Tibial nerve (tissue), 4 donors: ENCODE results near the gene AMD1. TPM values are rescaled to one million over a fixed set of nuclear protein-coding genes. Genes with fewer than 3 reads are reported as not detected.

Experiments
- DNase-seq, 2 donors: peaks; one replicate each; pipeline ENCODE4 v3.0.0-alpha.2; 2019; ENCODE audit warnings: low spot score in 2 of 2
- H3K27ac ChIP-seq, 4 donors: fragments of 200-600 bp; sonication (generic) in 3 of 4; one replicate each; pipeline ENCODE4 v1.5.1; 2017 to 2019; ENCODE audit warnings: mild to moderate bottlenecking in 1 of 4
- H3K27me3 ChIP-seq, 2 donors: fragments of 200-600 bp; sonication (generic) in 1 of 2; one replicate each; pipeline versions ENCODE4 v1.5.1 to v1.6.0; 2017 to 2019
- H3K36me3 ChIP-seq, 3 donors: fragments of 200-600 bp; sonication (generic); one replicate each; pipeline ENCODE4 v1.5.1; 2018 to 2019
- H3K4me1 ChIP-seq, 4 donors: fragments of 200-600 bp; sonication (generic) in 3 of 4; one replicate each; pipeline ENCODE4 v1.5.1; 2017 to 2019
- H3K4me3 ChIP-seq, 4 donors: fragments of 200-600 bp; sonication (generic) in 3 of 4; one replicate each; pipeline ENCODE4 v1.5.1; 2017 to 2019; ENCODE audit warnings: mild to moderate bottlenecking in 1 of 4, moderate library complexity in 1 of 4
- H3K9me3 ChIP-seq, 4 donors: fragments of 200-600 bp; sonication (generic) in 3 of 4; one replicate each; pipeline ENCODE4 v1.5.1; 2017 to 2019
- CTCF ChIP-seq, 5 experiments: fragments of 200-600 bp in 3 of 5; fragments of 450-650 bp in 2 of 5; sonication (generic) in 3 of 5; IDR thresholded peaks; one replicate each; pipeline ENCODE4 v1.5.1; 2016 to 2019; ENCODE audit warnings: antibody characterized with exemption in 5 of 5, mild to moderate bottlenecking in 3 of 5, moderate library complexity in 2 of 5
- EP300 ChIP-seq, 2 donors: sonication (generic); formaldehyde crosslinking; IDR thresholded peaks; one replicate each; pipeline ENCODE4 v1.6.1; 2017; ENCODE audit warnings: antibody characterized with exemption in 2 of 2, mild to moderate bottlenecking in 1 of 2
- POLR2A ChIP-seq, 2 donors: fragments of 450-650 bp; IDR thresholded peaks; one replicate each; pipeline ENCODE4 v1.6.1; 2017; ENCODE audit warnings: antibody characterized with exemption in 2 of 2, mild to moderate bottlenecking in 2 of 2, moderate library complexity in 2 of 2
- WGBS, 2 donors: methylation state at CpG; one replicate each; pipeline ENCODE4 v1.1.5; 2018; 5-methylcytosine and 5-hydroxymethylcytosine counted together
- small RNA-seq: library from RNA; depleted of rRNA; stranded (forward); fragments of <200 nt; gene quantifications from one replicate; pipeline ENCODE3, GENCODE V24; 2016
- total RNA-seq, 4 donors: library from RNA; depleted of rRNA; stranded (reverse); fragments of >200 nt; gene quantifications; one replicate each; pipeline ENCODE4 v1.1.0, GENCODE V29; 2016

The AMD1 gene
- total RNA-seq, 4 donors from 2014 or later, result 61.8 to 95.0 (median 81.8) TPM

DNA sequence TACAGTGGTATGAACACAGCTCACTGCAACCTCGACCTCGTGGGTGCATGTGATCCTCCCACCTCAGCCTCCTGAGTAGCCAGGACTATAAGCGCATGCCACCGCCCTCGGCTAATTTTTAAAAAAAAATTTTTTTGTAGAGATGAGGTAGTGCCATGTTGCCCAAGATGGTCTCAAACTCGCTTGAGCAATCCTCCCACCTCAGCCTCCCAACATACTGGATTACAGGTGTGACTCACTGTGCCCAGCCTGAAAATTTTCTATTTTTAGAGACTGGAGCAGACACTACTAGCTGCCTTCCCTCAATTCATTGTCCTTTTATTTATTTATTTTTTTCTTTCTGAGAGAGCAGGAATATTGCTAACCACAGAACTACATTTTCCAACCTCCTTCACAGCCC, 63.6 kb downstream of the AMD1 start:
- H3K9me3 ChIP-seq, result no peaks in the 10 kb centered on the region
- no peaks in the 10 kb centered on the region for H3K27me3 ChIP-seq
- no peaks in the 10 kb centered on the region for H3K36me3 ChIP-seq
- no peak overlapping the region for H3K27ac ChIP-seq
- H3K4me1 ChIP-seq, result no peaks in the 10 kb centered on the region
- no peak for DNase-seq
- WGBS, 2 donors, result 95 to 98% methylated on average over 6 of the region's 6 CpGs
- TF ChIP-seq CTCF (IDR thresholded peaks at IDR 0.05) (no peak), EP300 (IDR thresholded peaks at IDR 0.05) (no peak), POLR2A (IDR thresholded peaks at IDR 0.05) (no peak)
- no peak overlapping the region for H3K4me3 ChIP-seq

GRCh38 chr6:110939429-110940200, 65.0 kb downstream of the AMD1 start:
- Histone ChIP-seq H3K27ac (no peak overlapping the region), H3K4me1 (no peaks in the 10 kb centered on the region), H3K36me3 (no peaks in the 10 kb centered on the region), H3K4me3 (no peak overlapping the region), H3K27me3 (no peaks in the 10 kb centered on the region), H3K9me3 (no peaks in the 10 kb centered on the region)
- no peak for DNase-seq
- TF ChIP-seq POLR2A (IDR thresholded peaks at IDR 0.05) (no peak), EP300 (IDR thresholded peaks at IDR 0.05) (no peak), CTCF (IDR thresholded peaks at IDR 0.05) (no peak)
- WGBS, 2 donors, result 87 to 89% methylated on average over 8 of the region's 8 CpGs

- WGBS, 2 donors, result 100% methylated on average over 1 of the region's 1 CpG
These were observed 70.1 kb downstream of the AMD1 start for GRCh38 chr6:110944681-110945151.

More at GRCh38 chr6:110944681-110945151, 70.1 kb downstream of the AMD1 start:
- H3K27ac ChIP-seq, result no peak overlapping the region
- no peak for DNase-seq
- TF ChIP-seq EP300 (IDR thresholded peaks at IDR 0.05), result no peak
- no peak for TF ChIP-seq POLR2A (IDR thresholded peaks at IDR 0.05)
- TF ChIP-seq CTCF (IDR thresholded peaks at IDR 0.05), result no peak
- no peaks in the 10 kb centered on the region for H3K9me3 ChIP-seq
- H3K4me3 ChIP-seq, result no peak overlapping the region
- H3K27me3 ChIP-seq, result no peaks in the 10 kb centered on the region
- H3K4me1 ChIP-seq, result peaks cover 0 to 5% (median 0%) of the 10 kb centered on the region in 4 donors
- H3K36me3 ChIP-seq, result no peaks in the 10 kb centered on the region

Small RNA genes lying within 50 kb of the gene (small RNA-seq; reads per million reads assigned to genes)
- not detected for gene RNU6-1115P
- gene SNORA40C, result not detected

Other genes starting within 250 kb of the AMD1 start
- gene CDK19, start 59.3 kb upstream of the AMD1 start, total RNA-seq, result 10 to 100 TPM; 18.6 to 29.3 (median 24.3) TPM
- gene GTF3C6, start 83.9 kb downstream of the AMD1 start, total RNA-seq, result 10 to 100 TPM; 13.5 to 28.8 (median 22.5) TPM
- 10 to 100 TPM; 16.7 to 31.5 (median 19.4) TPM for gene RPF2, start 107.3 kb downstream of the AMD1 start, total RNA-seq
- 10 to 100 TPM in 1 of 4 donors, 1 to 10 TPM in 2, under 1 TPM in 1; 0.20 to 32.7 (median 1.3) TPM for gene SLC16A10, start 212.7 kb downstream of the AMD1 start, total RNA-seq